Calu3 (cell line): ENCODE measurements around the gene KDM7A. TPM values are rescaled to one million over a fixed set of nuclear protein-coding genes. Genes with fewer than 3 reads are reported as not detected.

ENCODE experiments used
- BruUV-seq: library from RNA; stranded (reverse); fragments of 400-500 nt; replicated peaks from 2 replicates; lab custom pipeline; 2021; lab: Mats Ljungman, UMichigan
- CTCF ChIA-PET: fragments of 300-600 bp; sonication (Branson Sonifier 250); formaldehyde crosslinking; loops from one replicate; lab custom pipeline; 2022; ENCODE audit warnings: antibody characterized with exemption; lab: Charles Lee
- DNase-seq: peaks from one replicate; pipeline ENCODE4 v3.0.0; 2022
- H3K27ac Mint-ChIP-seq: one replicate; pipeline ENCODE4 v1.8.0; 2022; ENCODE audit warnings: mixed read lengths; ENCODE audit not compliant: unreplicated experiment
- H3K27me3 Mint-ChIP-seq: one replicate; pipeline ENCODE4 v1.8.0; 2022; ENCODE audit warnings: mixed read lengths; ENCODE audit not compliant: unreplicated experiment
- H3K36me3 Mint-ChIP-seq: one replicate; pipeline ENCODE4 v1.8.0; 2022; ENCODE audit warnings: mild to moderate bottlenecking, moderate library complexity, mixed read lengths; ENCODE audit not compliant: insufficient read depth, unreplicated experiment
- H3K4me1 Mint-ChIP-seq: one replicate; pipeline ENCODE4 v1.8.0; 2022; ENCODE audit warnings: mild to moderate bottlenecking, low read depth, mixed read lengths; ENCODE audit not compliant: unreplicated experiment
- H3K4me3 Mint-ChIP-seq: one replicate; pipeline ENCODE4 v1.8.0; 2022; ENCODE audit warnings: mild to moderate bottlenecking, low read depth, moderate library complexity, mixed read lengths; ENCODE audit not compliant: unreplicated experiment
- H3K9me3 Mint-ChIP-seq: one replicate; pipeline ENCODE4 v1.8.0; 2022; ENCODE audit warnings: low read depth, mixed read lengths; ENCODE audit not compliant: unreplicated experiment
- CTCF ChIP-seq: fragments of 200-600 bp; IDR thresholded peaks from one replicate; pipeline ENCODE4 v1.8.0; 2022; ENCODE audit warnings: antibody characterized with exemption; ENCODE audit not compliant: unreplicated experiment
- intact Hi-C: fragments of 100-400 bp; cut with micrococcal nuclease; formaldehyde crosslinking; loops from one replicate; pipeline ENCODE4 v1.10.0; 2022; ENCODE audit not compliant: unreplicated experiment
- total RNA-seq: library from RNA; stranded (reverse); gene quantifications from 2 replicates; pipeline ENCODE4 v1.2.3, GENCODE V29; 2022

KDM7A gene
- total RNA-seq, 1 experiment from 2014 or later, result 2.7 TPM

- no peak for TF ChIP-seq CTCF
- intact Hi-C loops, result no loop called here
- no peaks in the 10 kb centered on the region for H3K9me3 Mint-ChIP-seq
- CTCF ChIA-PET, result no interaction called here
- H3K27ac Mint-ChIP-seq, result no peak overlapping the region
- peaks cover 5% of the 10 kb centered on the region for H3K36me3 Mint-ChIP-seq
- no peak overlapping the region for H3K4me3 Mint-ChIP-seq
- peaks cover 16% of the 10 kb centered on the region for H3K4me1 Mint-ChIP-seq
- no peak for DNase-seq
- BruUV-seq, result no TSS peak
- H3K27me3 Mint-ChIP-seq, result no peaks in the 10 kb centered on the region
Measured at GRCh38 chr7:140045697-140046096, 131.1 kb downstream of the KDM7A start.

GRCh38 chr7:140044251-140044650 is 132.5 kb downstream of the KDM7A start:
- H3K27ac Mint-ChIP-seq, result no peak overlapping the region
- H3K36me3 Mint-ChIP-seq, result peaks cover 11% of the 10 kb centered on the region
- BruUV-seq, result no TSS peak
- TF ChIP-seq CTCF, result no peak
- intact Hi-C loops, result no loop called here
- CTCF ChIA-PET, result no interaction called here
- peaks cover 3% of the 10 kb centered on the region for H3K4me1 Mint-ChIP-seq
- H3K9me3 Mint-ChIP-seq, result no peaks in the 10 kb centered on the region
- DNase-seq, result no peak
- H3K27me3 Mint-ChIP-seq, result no peaks in the 10 kb centered on the region
- no peak overlapping the region for H3K4me3 Mint-ChIP-seq

GRCh38 chr7:140042386-140042670 is 134.5 kb downstream of the KDM7A start:
- CTCF ChIA-PET, result interaction anchor here (0.6 kb wide), 1 partner anchor 16 kb away, joined by 4 read pairs; no protein-coding TSS in a partner anchor
- Mint-ChIP-seq H3K4me1 (no peaks in the 10 kb centered on the region), H3K27me3 (no peaks in the 10 kb centered on the region), H3K9me3 (no peaks in the 10 kb centered on the region), H3K36me3 (peaks cover 14% of the 10 kb centered on the region), H3K4me3 (no peak overlapping the region), H3K27ac (no peak overlapping the region)
- no peak for TF ChIP-seq CTCF
- no TSS peak for BruUV-seq
- intact Hi-C loops, result no loop called here
- no peak for DNase-seq

GRCh38 chr7:140041659-140042385 is 135.0 kb downstream of the KDM7A start:
- Mint-ChIP-seq H3K4me1 (no peaks in the 10 kb centered on the region), H3K9me3 (no peaks in the 10 kb centered on the region), H3K36me3 (peaks cover 15% of the 10 kb centered on the region), H3K27me3 (no peaks in the 10 kb centered on the region), H3K4me3 (no peak overlapping the region), H3K27ac (no peak overlapping the region)
- TF ChIP-seq CTCF, result no peak
- CTCF ChIA-PET, result interaction anchor here (0.6 kb wide), 1 partner anchor 15 kb away, joined by 4 read pairs; no protein-coding TSS in a partner anchor
- no peak for DNase-seq
- intact Hi-C loops, result no loop called here
- BruUV-seq, result no TSS peak
